CD4-positive, alpha-beta T cell treated with Interleukin-2 at 100 ng/mL for 4 hours (primary cell): ENCODE measurements around the gene ATIC.

ENCODE experiments used
- DNase-seq: peaks from one replicate; pipeline ENCODE4 v3.0.0-alpha.2; 2020; ENCODE audit warnings: low spot score

The ATIC gene

GRCh38 chr2:215399067-215399716 lies 87.3 kb downstream of the ATIC start:
- no peak for DNase-seq
